GM18526 (cell line): ENCODE results near the gene MAP3K21.

ENCODE experiments used
- POLR2A ChIP-seq: IDR thresholded peaks from 3 replicates; pipeline ENCODE4 v1.6.1; 2011; ENCODE audit not compliant: insufficient read length; ENCODE audit errors: extremely low read depth

Gene MAP3K21

DNA sequence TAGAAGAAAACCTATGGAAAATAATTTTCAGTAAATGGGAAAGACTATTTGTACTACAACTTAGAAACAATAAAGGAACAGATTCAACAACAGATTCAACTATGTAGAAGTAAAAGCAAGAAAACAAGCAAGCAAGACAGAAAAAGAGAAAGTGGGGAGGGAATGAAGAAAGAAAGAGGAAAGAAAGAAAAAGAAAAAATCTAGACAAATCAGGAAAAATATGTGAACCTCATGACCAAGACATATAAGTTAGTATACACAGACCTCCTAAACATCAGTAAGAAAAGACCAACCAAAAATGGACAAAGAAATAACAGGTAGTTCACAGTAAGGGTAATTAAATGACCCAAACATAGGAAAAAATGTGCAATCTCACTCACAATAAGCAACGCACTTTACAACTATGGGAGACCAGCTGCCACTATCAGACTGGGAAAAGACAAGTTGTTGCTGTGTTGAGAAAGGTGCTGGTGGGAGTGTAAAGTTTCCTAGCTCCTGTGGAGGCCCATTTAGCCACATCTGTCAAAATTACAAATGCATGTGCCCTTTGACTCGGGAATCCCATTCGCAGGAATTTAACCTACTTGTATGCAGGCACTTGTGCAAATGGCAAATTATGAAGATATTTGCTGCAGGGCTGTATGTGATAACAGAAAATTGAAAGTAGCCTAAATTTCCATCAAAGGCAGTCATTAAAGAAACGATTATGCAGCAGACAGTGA is 13.9 kb upstream of the MAP3K21 start:
- no peak for TF ChIP-seq POLR2A

- no peak for TF ChIP-seq POLR2A
These were observed 11.7 kb upstream of the MAP3K21 start for GRCh38 chr1:233315718-233316301.

DNA sequence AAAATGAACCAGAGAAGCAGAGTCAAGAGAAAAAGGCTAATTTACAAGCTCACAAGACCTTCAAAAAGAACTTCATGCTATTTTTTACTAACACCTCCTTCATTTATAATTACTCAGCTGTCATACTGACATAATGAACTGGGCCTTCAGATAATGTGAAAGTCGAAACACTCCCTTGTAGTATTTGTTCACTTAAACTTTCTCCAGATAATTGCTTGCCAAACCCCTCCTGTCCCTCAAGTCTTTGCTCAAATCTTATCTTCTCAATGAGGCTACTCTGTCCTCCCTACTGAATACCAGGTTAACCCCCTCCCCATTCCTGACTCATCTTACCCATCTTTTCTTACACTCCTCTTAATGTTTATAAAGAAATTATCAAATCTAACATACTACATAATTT is 11.1 kb upstream of the MAP3K21 start:
- no peak for TF ChIP-seq POLR2A

DNA sequence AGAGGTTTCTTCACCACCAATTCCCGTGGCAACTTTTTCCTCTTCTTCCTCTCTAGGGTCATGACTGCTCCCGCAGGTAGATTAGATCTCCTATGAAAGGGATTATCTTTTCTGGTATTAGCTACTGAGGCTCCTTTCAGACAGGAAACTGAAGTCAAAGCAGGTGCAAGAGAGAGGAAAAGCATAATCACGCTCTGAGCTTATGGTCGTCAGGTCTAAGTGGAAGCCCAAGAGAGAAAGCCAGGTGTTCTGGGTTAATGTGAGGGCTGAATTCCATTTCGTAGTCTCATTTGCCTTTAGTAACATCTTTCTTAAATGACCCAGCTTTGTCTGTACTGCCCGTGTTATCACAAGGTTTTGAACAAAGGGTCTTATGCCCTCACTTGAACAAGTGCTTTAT is 8.3 kb upstream of the MAP3K21 start:
- no peak for TF ChIP-seq POLR2A

- TF ChIP-seq POLR2A = no peak
These were observed 7.5 kb upstream of the MAP3K21 start for GRCh38 chr1:233320023-233320422.

DNA sequence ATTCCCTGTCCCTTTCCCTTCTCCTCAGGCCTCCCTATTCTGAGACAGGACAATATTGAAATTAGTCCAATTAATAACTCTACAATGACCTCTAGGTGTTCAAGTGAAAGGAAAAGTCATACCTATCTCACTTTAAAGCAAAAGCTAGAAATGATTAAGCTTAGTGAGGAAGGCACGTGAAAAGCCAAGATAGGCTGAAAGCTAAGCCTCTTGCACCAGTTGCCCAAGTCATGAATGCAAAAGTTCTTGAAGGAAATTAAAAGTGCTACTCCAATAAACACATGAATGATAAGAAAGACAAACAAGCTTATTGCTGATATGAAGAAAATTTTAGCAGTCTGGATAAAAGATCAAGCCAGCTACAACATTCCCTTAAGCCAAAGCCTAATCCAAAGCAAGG is 3.8 kb upstream of the MAP3K21 start:
- TF ChIP-seq POLR2A = no peak

DNA sequence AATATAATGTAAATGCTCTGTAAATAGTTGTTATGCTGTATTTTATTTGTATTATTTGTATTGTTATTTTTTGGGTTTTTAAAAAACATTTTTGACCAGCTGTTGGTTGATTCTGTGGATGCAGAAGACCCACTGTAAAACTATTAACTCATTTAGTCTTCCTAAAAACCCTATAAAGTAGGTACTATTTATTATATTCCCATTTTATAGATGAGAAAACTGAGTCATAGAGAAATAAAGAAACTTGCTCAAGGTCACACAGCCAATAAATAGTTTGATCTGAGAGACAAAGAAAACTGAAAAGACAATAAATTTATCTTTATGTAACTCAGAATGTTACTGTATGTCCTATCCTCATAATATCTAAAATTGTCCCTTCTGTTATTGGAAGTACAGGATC is 1.2 kb upstream of the MAP3K21 start:
- no peak for TF ChIP-seq POLR2A

DNA sequence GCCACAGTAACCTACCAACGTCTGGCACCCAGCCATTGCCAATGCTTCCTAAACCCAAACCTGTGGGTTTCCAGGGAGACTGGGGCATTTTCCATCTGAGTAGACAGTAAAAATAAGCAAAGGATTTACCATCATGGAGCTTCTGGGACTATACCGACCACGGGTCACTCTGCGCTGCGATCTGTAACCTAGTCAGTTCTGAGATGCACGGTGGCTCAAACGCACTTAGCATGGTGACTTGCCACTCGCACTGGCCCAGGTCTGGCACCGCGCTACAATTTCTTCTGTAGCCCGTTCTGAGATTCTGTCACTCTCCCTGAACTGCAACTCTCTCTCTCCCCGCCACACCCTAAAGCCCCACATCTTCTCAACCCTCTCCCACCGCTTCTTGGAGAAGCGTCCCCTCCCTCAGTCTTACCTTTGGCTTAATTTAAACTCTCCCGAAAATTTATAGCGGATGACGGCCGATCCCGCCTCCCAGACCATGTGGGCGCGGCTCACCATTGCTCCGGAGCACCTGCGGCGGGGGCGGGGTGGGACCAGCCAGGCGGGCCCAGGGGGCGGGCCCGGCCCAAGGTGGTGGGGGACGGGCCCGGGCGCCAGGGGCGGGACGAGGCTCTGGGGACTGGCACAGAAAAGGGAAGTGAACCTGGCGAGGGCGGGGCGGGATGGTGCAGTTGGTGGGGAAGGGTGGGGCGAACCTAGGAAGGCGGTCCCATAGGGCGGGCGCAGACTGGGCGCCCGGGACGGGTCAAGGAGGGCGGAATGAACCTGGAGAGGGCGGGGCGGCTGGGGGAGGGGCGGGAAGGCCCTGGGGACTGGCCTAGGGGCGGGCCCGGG is 493 bp upstream of the MAP3K21 start:
- TF ChIP-seq POLR2A = no peak

GRCh38 chr1:233328142-233328921 is 808 bp downstream of the MAP3K21 start:
- TF ChIP-seq POLR2A = no peak

DNA sequence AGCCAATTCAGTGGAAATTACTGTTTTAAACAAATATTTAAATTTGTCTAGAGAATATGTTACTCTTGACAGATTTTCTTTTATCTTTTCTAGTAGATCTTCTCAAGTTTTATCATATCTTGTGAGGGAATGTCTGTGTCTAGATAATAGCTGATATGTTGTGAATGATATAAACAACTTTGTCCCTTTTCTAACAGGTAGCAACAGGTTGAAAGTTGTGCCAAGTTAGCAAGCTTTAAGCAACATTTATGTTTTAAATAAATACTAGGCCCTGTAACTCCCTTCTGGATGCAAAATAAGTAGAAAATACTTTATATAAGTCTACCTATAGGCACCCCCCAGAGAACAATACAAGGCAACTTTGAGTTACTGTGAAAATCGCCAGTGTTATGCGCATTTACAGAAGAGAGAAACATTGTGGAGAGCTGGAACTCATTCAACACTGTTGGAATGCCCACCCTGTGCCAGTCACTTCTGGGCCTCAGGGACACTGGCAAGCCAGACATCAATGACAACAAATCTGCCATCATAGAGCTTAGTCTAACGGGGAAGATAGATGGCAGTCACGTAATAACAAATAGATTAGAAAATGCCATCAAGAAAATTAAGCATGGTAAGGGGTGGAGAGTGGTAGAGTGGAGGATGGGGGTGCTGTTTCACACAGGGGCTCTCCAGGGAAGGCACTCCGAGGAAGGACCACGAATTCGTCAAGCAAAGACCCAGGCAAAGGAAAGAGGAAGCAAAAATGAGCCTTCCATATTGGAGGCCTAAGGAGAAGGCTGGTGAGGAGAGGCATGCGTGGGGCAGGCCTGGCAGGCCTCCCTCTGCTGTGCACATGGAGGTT is 4.4 kb downstream of the MAP3K21 start:
- TF ChIP-seq POLR2A = no peak

DNA sequence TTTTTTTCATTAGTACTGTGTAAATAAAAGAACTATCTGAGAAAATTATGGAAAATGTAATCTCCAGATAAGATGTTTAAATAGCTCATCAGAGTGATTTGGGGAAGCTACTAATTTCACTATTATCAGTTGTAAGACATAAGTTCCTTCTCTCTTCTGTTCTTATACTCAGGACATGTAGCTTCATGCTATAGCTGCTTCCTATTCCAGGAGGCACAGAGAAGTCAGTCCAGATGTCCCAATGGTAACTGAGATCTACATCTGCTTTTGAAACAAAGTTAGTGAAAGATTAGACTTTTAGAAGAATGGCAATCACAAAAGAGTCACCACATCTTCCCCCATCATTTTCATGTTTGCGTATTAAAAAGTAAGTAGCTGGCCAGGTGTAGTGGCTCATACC is 5.6 kb downstream of the MAP3K21 start:
- no peak for TF ChIP-seq POLR2A

GRCh38 chr1:233334092-233334491 is 6.6 kb downstream of the MAP3K21 start:
- no peak for TF ChIP-seq POLR2A

- no peak for TF ChIP-seq POLR2A
These were observed 9.3 kb downstream of the MAP3K21 start for GRCh38 chr1:233336554-233337456.
